Measurements from ENCODE around the gene OTOP2. TPM values are rescaled to one million over a fixed set of nuclear protein-coding genes. Genes with fewer than 3 reads are reported as not detected.
"Not testable (repeated sequence)": the region's sequence is repeated elsewhere in the genome, so short reads cannot be mapped to it uniquely, and the experiment has no call there.

Gene OTOP2
- total RNA-seq, 4 donors from 2014 or later, result not detected

GRCh38 chr17:74907012-74907411 lies 17.1 kb upstream of the OTOP2 start:
- H3K27me3 ChIP-seq, result no peaks in the 10 kb centered on the region
- no peak overlapping the region for H3K4me3 ChIP-seq (replicated peaks in 1 of 3)
- H3K27ac ChIP-seq, result no peak overlapping the region
- no peaks in the 10 kb centered on the region for H3K4me1 ChIP-seq
- DNase-seq, result no peak
- TF ChIP-seq CTCF (IDR thresholded peaks at IDR 0.05) (no peak), POLR2A (IDR thresholded peaks at IDR 0.05) (no peak)
- no peaks in the 10 kb centered on the region for H3K36me3 ChIP-seq
- 97 to 98% methylated on average over 11 to 12 of the region's 34 CpGs for WGBS, 2 donors
- intact Hi-C loops (cut with DNase I), result no loop called here
- H3K9me3 ChIP-seq, result no peaks in the 10 kb centered on the region

- H3K4me1 ChIP-seq, result not testable (repeated sequence)
- 68 to 77% methylated on average over 4 of the region's 4 CpGs for WGBS, 2 donors
Observed at GRCh38 chr17:74909097-74909496, 15.0 kb upstream of the OTOP2 start.

GRCh38 chr17:74911423-74911822 lies 12.7 kb upstream of the OTOP2 start:
- H3K9me3 ChIP-seq; H3K27ac ChIP-seq; intact Hi-C loops (cut with DNase I); DNase-seq; H3K36me3 ChIP-seq; H3K4me1 ChIP-seq; H3K4me3 ChIP-seq (replicated peaks in 1 of 3); H3K27me3 ChIP-seq: not testable (repeated sequence)
- 72 to 78% methylated on average over 8 of the region's 8 CpGs for WGBS, 2 donors

More at GRCh38 chr17:74909097-74909496, 15.0 kb upstream of the OTOP2 start:
- H3K27me3 ChIP-seq; DNase-seq; H3K9me3 ChIP-seq; H3K27ac ChIP-seq; H3K4me3 ChIP-seq (replicated peaks in 1 of 3); H3K36me3 ChIP-seq; intact Hi-C loops (cut with DNase I): not testable (repeated sequence)

- H3K4me3 ChIP-seq (replicated peaks in 1 of 3), result no peak overlapping the region
- H3K27ac ChIP-seq, result no peak overlapping the region
- DNase-seq, result no peak
- H3K36me3 ChIP-seq, result no peaks in the 10 kb centered on the region
- H3K4me1 ChIP-seq, result no peaks in the 10 kb centered on the region
- no peaks in the 10 kb centered on the region for H3K27me3 ChIP-seq
- intact Hi-C loops (cut with DNase I), result no loop called here
- 87 to 90% methylated on average over 9 to 12 of the region's 13 CpGs for WGBS, 2 donors
- TF ChIP-seq CTCF (IDR thresholded peaks at IDR 0.05), result no peak
- no peak for TF ChIP-seq POLR2A (IDR thresholded peaks at IDR 0.05)
- H3K9me3 ChIP-seq, result no peaks in the 10 kb centered on the region
Observed at GRCh38 chr17:74916136-74916850, 7.8 kb upstream of the OTOP2 start.

- Histone ChIP-seq H3K4me3 (replicated peaks in 1 of 3) (no peak overlapping the region), H3K36me3 (no peaks in the 10 kb centered on the region), H3K9me3 (no peaks in the 10 kb centered on the region), H3K27me3 (no peaks in the 10 kb centered on the region), H3K4me1 (no peaks in the 10 kb centered on the region), H3K27ac (no peak overlapping the region)
- TF ChIP-seq CTCF (IDR thresholded peaks at IDR 0.05), result no peak
- TF ChIP-seq POLR2A (IDR thresholded peaks at IDR 0.05), result no peak
- DNase-seq, result no peak
- intact Hi-C loops (cut with DNase I), result no loop called here
- 94 to 95% methylated on average over 11 of the region's 11 CpGs for WGBS, 2 donors
Observed at GRCh38 chr17:74916851-74917199, 7.2 kb upstream of the OTOP2 start.

GRCh38 chr17:74917430-74917829 lies 6.6 kb upstream of the OTOP2 start:
- DNase-seq, result no peak

More at GRCh38 chr17:74917430-74917829, 6.6 kb upstream of the OTOP2 start:
- Histone ChIP-seq H3K9me3 (no peaks in the 10 kb centered on the region), H3K27ac (no peak overlapping the region), H3K4me1 (no peaks in the 10 kb centered on the region), H3K27me3 (no peaks in the 10 kb centered on the region), H3K4me3 (replicated peaks in 1 of 3) (no peak overlapping the region), H3K36me3 (no peaks in the 10 kb centered on the region)
- TF ChIP-seq CTCF (IDR thresholded peaks at IDR 0.05) (no peak), POLR2A (IDR thresholded peaks at IDR 0.05) (no peak)
- intact Hi-C loops (cut with DNase I), result no loop called here
- WGBS, 2 donors, result 67 to 76% methylated on average over 9 to 10 of the region's 10 CpGs

Measured in thyroid gland (tissue), 4 donors.